A673 (cell line): ENCODE results near the gene KLHDC4.

ENCODE experiments used
- CTCF ChIP-seq: fragments of 300-800, 200-600 bp; sonication (generic); conservative IDR thresholded peaks from 2 replicates; pipeline ENCODE4 v1.5.1; 2017; ENCODE audit warnings: low read depth, mild to moderate bottlenecking, antibody characterized with exemption, low read length, moderate library complexity, mixed read lengths
- EZH2 ChIP-seq: fragments of 200-600 bp; sonication (generic); IDR thresholded peaks from 2 replicates; pipeline ENCODE4 v1.6.1; 2017; ENCODE audit warnings: borderline replicate concordance, low read depth, mild to moderate bottlenecking, mixed read lengths, antibody characterized with exemption, low read length; ENCODE audit not compliant: poor library complexity, severe bottlenecking

DNA sequence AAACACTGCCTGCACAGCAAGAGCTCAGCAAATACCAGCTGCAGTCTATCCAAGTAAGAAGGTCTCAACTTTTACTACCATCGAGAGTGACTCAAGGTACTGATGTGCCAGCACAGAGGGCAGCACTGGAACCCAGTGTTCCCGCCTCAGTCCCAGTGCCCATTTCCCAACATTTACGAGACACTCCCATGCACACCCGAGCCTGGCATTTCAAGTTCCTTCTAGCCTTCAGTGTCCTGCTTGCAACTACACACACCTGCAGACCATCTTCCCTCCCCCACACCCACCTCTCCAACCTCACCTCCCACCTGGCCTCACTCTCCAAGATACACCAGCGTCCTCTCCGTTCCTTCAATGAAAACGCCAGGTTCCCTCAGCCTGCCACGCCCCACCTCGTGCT lies 3.2 kb downstream of the KLHDC4 start:
- no peak for TF ChIP-seq CTCF
- no peak for TF ChIP-seq EZH2
